Right kidney (tissue), 1 donor: Measurements from ENCODE around the gene ELL2.

Experiments used
- DNase-seq: peaks from one replicate; pipeline ENCODE4 v3.0.0-alpha.2; 2016

Gene ELL2

GRCh38 chr5:95984287-95984938 is 22.8 kb upstream of the ELL2 start:
- no peak for DNase-seq

- DNase-seq, result no peak
Observed at GRCh38 chr5:95983509-95983908, 21.9 kb upstream of the ELL2 start.

- DNase-seq, result no peak
Observed at GRCh38 chr5:95983080-95983479, 21.4 kb upstream of the ELL2 start.

- DNase-seq, result no peak
Observed at GRCh38 chr5:95976606-95977005, 15.0 kb upstream of the ELL2 start.

- no peak for DNase-seq
Observed at GRCh38 chr5:95975703-95976102, 14.1 kb upstream of the ELL2 start.

- no peak for DNase-seq
Observed at GRCh38 chr5:95973793-95974325, 12.2 kb upstream of the ELL2 start.

- DNase-seq, result no peak
Observed at GRCh38 chr5:95972196-95972595, 10.5 kb upstream of the ELL2 start.

GRCh38 chr5:95970359-95970704 is 8.7 kb upstream of the ELL2 start:
- DNase-seq, result no peak

GRCh38 chr5:95969651-95970358 is 8.2 kb upstream of the ELL2 start:
- no peak for DNase-seq

- no peak for DNase-seq
Observed at GRCh38 chr5:95969055-95969454, 7.4 kb upstream of the ELL2 start.

GRCh38 chr5:95967236-95967635 is 5.6 kb upstream of the ELL2 start:
- DNase-seq, result no peak

- DNase-seq, result no peak
Observed at GRCh38 chr5:95966005-95966404, 4.4 kb upstream of the ELL2 start.

GRCh38 chr5:95963650-95964410 is 2.2 kb upstream of the ELL2 start:
- no peak for DNase-seq

- no peak for DNase-seq
Observed at GRCh38 chr5:95962785-95963184, 1.1 kb upstream of the ELL2 start.

- no peak for DNase-seq
Observed at GRCh38 chr5:95962475-95962773, 773 bp upstream of the ELL2 start.

- DNase-seq, result peak; percentile 92
Observed at GRCh38 chr5:95960667-95961616, 709 bp downstream of the ELL2 start.

GRCh38 chr5:95959888-95960666 is 1.6 kb downstream of the ELL2 start:
- no peak for DNase-seq

- DNase-seq, result no peak
Observed at GRCh38 chr5:95959051-95959887, 2.4 kb downstream of the ELL2 start.

- no peak for DNase-seq
Observed at GRCh38 chr5:95958310-95959014, 3.2 kb downstream of the ELL2 start.
